ENCODE results near the gene HCN4. TPM values are rescaled to one million over a fixed set of nuclear protein-coding genes. Genes with fewer than 3 reads are reported as not detected.

The HCN4 gene
- total and polyA plus RNA-seq, 2 experiments from 2014 or later = 2.4 to 10.6 TPM

GRCh38 chr15:73361337-73361736 lies 7.4 kb downstream of the HCN4 start:
- Mint-ChIP-seq H3K27ac (no peak overlapping the region), H3K4me1 (peaks cover 59% of the 10 kb centered on the region), H3K4me3 (no peak overlapping the region), H3K27me3 (ENCODE audit: insufficient read depth, low read depth, poor library complexity) (peaks cover 16% of the 10 kb centered on the region), H3K9me3 (no peaks in the 10 kb centered on the region), H3K36me3 (ENCODE audit: low read depth) (no peaks in the 10 kb centered on the region)
- Histone ChIP-seq H3K79me2 (replicated peaks; ENCODE audit: insufficient read depth) (peaks cover 54% of the 10 kb centered on the region), H4K20me1 (replicated peaks; ENCODE audit: insufficient read depth) (peaks cover 12% of the 10 kb centered on the region), H3K27me3 (ENCODE audit: insufficient read depth) (peaks cover 3% of the 10 kb centered on the region), H3K4me3 (no peak overlapping the region), H2AFZ (no peak overlapping the region), H3K9me2 (ENCODE audit: insufficient read depth) (no peaks in the 10 kb centered on the region), H3K36me3 (ENCODE audit: insufficient read depth) (no peaks in the 10 kb centered on the region), H3F3A (replicated peaks; ENCODE audit: low read depth) (no peaks in the 10 kb centered on the region), H3K4me2 (no peak overlapping the region), H3K4me1 (ENCODE audit: insufficient read depth) (peaks cover 19% of the 10 kb centered on the region), H3K27ac (ENCODE audit: low read depth) (no peak overlapping the region)
- TF ChIP-seq JUNB (IDR thresholded peaks at IDR 0.05; ENCODE audit: unreplicated experiment) (no peak), POLR2AphosphoS5 (IDR thresholded peaks at IDR 0.05; ENCODE audit: low read depth) (no peak), NANOG (IDR thresholded peaks at IDR 0.05; ENCODE audit: borderline replicate concordance) (no peak), ETS1 (IDR thresholded peaks at IDR 0.05) (no peak)
- ATAC-seq (no peak), DNase-seq (ENCODE audit: low spot score) (no peak)

GRCh38 chr15:73359651-73360050 lies 9.1 kb downstream of the HCN4 start:
- H3K4me3 Mint-ChIP-seq = no peak overlapping the region

More at GRCh38 chr15:73359651-73360050, 9.1 kb downstream of the HCN4 start:
- no peak for TF ChIP-seq EZH2 (IDR thresholded peaks at IDR 0.05; ENCODE audit: low read depth, unreplicated experiment)
- TF ChIP-seq, protein P1, sequence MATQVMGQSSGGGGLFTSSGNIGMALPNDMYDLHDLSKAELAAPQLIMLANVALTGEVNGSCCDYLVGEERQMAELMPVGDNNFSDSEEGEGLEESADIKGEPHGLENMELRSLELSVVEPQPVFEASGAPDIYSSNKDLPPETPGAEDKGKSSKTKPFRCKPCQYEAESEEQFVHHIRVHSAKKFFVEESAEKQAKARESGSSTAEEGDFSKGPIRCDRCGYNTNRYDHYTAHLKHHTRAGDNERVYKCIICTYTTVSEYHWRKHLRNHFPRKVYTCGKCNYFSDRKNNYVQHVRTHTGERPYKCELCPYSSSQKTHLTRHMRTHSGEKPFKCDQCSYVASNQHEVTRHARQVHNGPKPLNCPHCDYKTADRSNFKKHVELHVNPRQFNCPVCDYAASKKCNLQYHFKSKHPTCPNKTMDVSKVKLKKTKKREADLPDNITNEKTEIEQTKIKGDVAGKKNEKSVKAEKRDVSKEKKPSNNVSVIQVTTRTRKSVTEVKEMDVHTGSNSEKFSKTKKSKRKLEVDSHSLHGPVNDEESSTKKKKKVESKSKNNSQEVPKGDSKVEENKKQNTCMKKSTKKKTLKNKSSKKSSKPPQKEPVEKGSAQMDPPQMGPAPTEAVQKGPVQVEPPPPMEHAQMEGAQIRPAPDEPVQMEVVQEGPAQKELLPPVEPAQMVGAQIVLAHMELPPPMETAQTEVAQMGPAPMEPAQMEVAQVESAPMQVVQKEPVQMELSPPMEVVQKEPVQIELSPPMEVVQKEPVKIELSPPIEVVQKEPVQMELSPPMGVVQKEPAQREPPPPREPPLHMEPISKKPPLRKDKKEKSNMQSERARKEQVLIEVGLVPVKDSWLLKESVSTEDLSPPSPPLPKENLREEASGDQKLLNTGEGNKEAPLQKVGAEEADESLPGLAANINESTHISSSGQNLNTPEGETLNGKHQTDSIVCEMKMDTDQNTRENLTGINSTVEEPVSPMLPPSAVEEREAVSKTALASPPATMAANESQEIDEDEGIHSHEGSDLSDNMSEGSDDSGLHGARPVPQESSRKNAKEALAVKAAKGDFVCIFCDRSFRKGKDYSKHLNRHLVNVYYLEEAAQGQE (IDR thresholded peaks at IDR 0.05; ENCODE audit: unreplicated experiment) = no peak
- Histone ChIP-seq H4K20me1 (replicated peaks; ENCODE audit: insufficient read depth) (peaks cover 5% of the 10 kb centered on the region), H3F3A (replicated peaks; ENCODE audit: low read depth) (no peaks in the 10 kb centered on the region), H3K4me3 (no peak overlapping the region), H3K79me2 (replicated peaks; ENCODE audit: insufficient read depth) (peaks cover 51% of the 10 kb centered on the region), H3K4me1 (ENCODE audit: insufficient read depth) (peaks cover 8% of the 10 kb centered on the region), H3K27me3 (ENCODE audit: insufficient read depth) (no peaks in the 10 kb centered on the region), H2AFZ (no peak overlapping the region), H3K4me2 (no peak overlapping the region), H3K9me2 (ENCODE audit: insufficient read depth) (no peaks in the 10 kb centered on the region), H3K36me3 (ENCODE audit: insufficient read depth) (no peaks in the 10 kb centered on the region), H3K27ac (ENCODE audit: low read depth) (no peak overlapping the region)
- ATAC-seq (no peak), DNase-seq (ENCODE audit: low spot score) (no peak)
- no peaks in the 10 kb centered on the region for H3K36me3 Mint-ChIP-seq (ENCODE audit: low read depth)
- H3K4me1 Mint-ChIP-seq = peaks cover 48% of the 10 kb centered on the region
- H3K27me3 Mint-ChIP-seq (ENCODE audit: insufficient read depth, low read depth, poor library complexity) = peaks cover 11% of the 10 kb centered on the region
- H3K27ac Mint-ChIP-seq = no peak overlapping the region
- H3K9me3 Mint-ChIP-seq = no peaks in the 10 kb centered on the region

Measured in GM23338 (cell line).